A673 (cell line): ENCODE measurements around the gene NLN. TPM values are rescaled to one million over a fixed set of nuclear protein-coding genes. Genes with fewer than 3 reads are reported as not detected.
A peak's percentile ranks its signal among the peaks of the same experiment; 100 is the strongest.
"Not testable (repeated sequence)": the region's sequence is repeated elsewhere in the genome, so short reads cannot be mapped to it uniquely, and the experiment has no call there.

Experiments
- BruUV-seq: library from RNA; stranded (reverse); fragments of 400-500 nt; replicated peaks from 2 replicates; lab custom pipeline; 2021; lab: Mats Ljungman, UMichigan
- CTCF ChIA-PET: fragments of 300-600 bp; sonication (Branson Sonifier 250); formaldehyde crosslinking; loops from one replicate; lab custom pipeline; 2022; ENCODE audit warnings: antibody characterized with exemption; lab: Charles Lee
- POLR2A ChIA-PET: fragments of 300-600 bp; sonication (Branson Sonifier 250); formaldehyde crosslinking; loops from one replicate; lab custom pipeline; 2022; ENCODE audit warnings: antibody characterized with exemption; ENCODE audit not compliant: low non-redundant PET; lab: Charles Lee
- DNase-seq: peaks from one replicate; pipeline ENCODE4 v3.0.0-alpha.2; 2015; ENCODE audit warnings: low spot score
- H3K27ac ChIP-seq: fragments of 200-600 bp; sonication (generic); 2 replicates; pipeline ENCODE4 v1.5.1; 2016; ENCODE audit warnings: mixed run types, low read depth, mild to moderate bottlenecking, mixed read lengths, antibody characterized with exemption, low read length; ENCODE audit not compliant: poor library complexity, severe bottlenecking
- H3K27me3 ChIP-seq: fragments of 200-600 bp; sonication (generic); replicated peaks from 2 replicates; pipeline ENCODE4 v1.6.1; 2017; ENCODE audit warnings: mixed run types, low read depth, mild to moderate bottlenecking, mixed read lengths, antibody characterized with exemption, low read length; ENCODE audit not compliant: insufficient read depth, poor library complexity
- H3K36me3 ChIP-seq: fragments of 200-600 bp; sonication (generic); 2 replicates; pipeline ENCODE4 v1.6.1; 2016; ENCODE audit warnings: mixed run types, mild to moderate bottlenecking, mixed read lengths, antibody characterized with exemption, low read length; ENCODE audit not compliant: insufficient read depth, poor library complexity, severe bottlenecking
- H3K4me1 ChIP-seq: fragments of 200-600 bp; sonication (generic); 2 replicates; pipeline ENCODE4 v1.6.1; 2017; ENCODE audit warnings: mixed run types, mild to moderate bottlenecking, mixed read lengths, antibody characterized with exemption, low read length; ENCODE audit not compliant: insufficient read depth, poor library complexity, severe bottlenecking
- H3K4me3 ChIP-seq: fragments of 200-600 bp; sonication (generic); 2 replicates; pipeline ENCODE4 v1.5.1; 2016; ENCODE audit warnings: low read depth, mixed run types, mild to moderate bottlenecking, mixed read lengths, low read length; ENCODE audit not compliant: poor library complexity, severe bottlenecking
- H3K9me3 ChIP-seq: fragments of 200-600 bp; sonication (generic); 2 replicates; pipeline ENCODE4 v1.6.1; 2016; ENCODE audit warnings: mixed run types, low read depth, mild to moderate bottlenecking, mixed read lengths, antibody characterized with exemption, low read length; ENCODE audit not compliant: poor library complexity, severe bottlenecking
- CTCF ChIP-seq: fragments of 300-800, 200-600 bp; sonication (generic); conservative IDR thresholded peaks from 2 replicates; pipeline ENCODE4 v1.5.1; 2017; ENCODE audit warnings: low read depth, mild to moderate bottlenecking, antibody characterized with exemption, low read length, moderate library complexity, mixed read lengths
- EZH2 ChIP-seq: fragments of 200-600 bp; sonication (generic); IDR thresholded peaks from 2 replicates; pipeline ENCODE4 v1.6.1; 2017; ENCODE audit warnings: borderline replicate concordance, low read depth, mild to moderate bottlenecking, mixed read lengths, antibody characterized with exemption, low read length; ENCODE audit not compliant: poor library complexity, severe bottlenecking
- intact Hi-C: fragments of 100-400 bp; cut with micrococcal nuclease; formaldehyde crosslinking; loops from one replicate; pipeline ENCODE4 v1.10.0; 2022; ENCODE audit not compliant: unreplicated experiment
- total RNA-seq: library from RNA; stranded (reverse); gene quantifications from 2 replicates; pipeline ENCODE4 v1.2.3, GENCODE V29; 2021

NLN gene
- total RNA-seq, 1 experiment from 2014 or later: 99.9 TPM

GRCh38 chr5:65771266-65771665, 49.3 kb downstream of the NLN start:
- ChIA-PET POLR2A (no interaction called here), CTCF (no interaction called here)
- H3K4me1 ChIP-seq: peaks cover 8% of the 10 kb centered on the region
- TF ChIP-seq EZH2 (no peak), CTCF (no peak)
- intact Hi-C loops: no loop called here
- H3K27me3 ChIP-seq: no peaks in the 10 kb centered on the region
- no peaks in the 10 kb centered on the region for H3K9me3 ChIP-seq
- no peak for DNase-seq
- H3K4me3 ChIP-seq: no peak overlapping the region
- no TSS peak for BruUV-seq
- H3K27ac ChIP-seq: no peak overlapping the region
- H3K36me3 ChIP-seq: peaks cover 8% of the 10 kb centered on the region

GRCh38 chr5:65772963-65773362, 51.0 kb downstream of the NLN start:
- peaks cover 19% of the 10 kb centered on the region for H3K4me1 ChIP-seq
- H3K36me3 ChIP-seq, DNase-seq, BruUV-seq, H3K4me3 ChIP-seq, H3K9me3 ChIP-seq, H3K27ac ChIP-seq, intact Hi-C loops, CTCF ChIA-PET, H3K27me3 ChIP-seq: not testable (repeated sequence)
- POLR2A ChIA-PET: interaction anchor here (0.6 kb wide), 1 partner anchor 1317 kb away, joined by 3 read pairs; no protein-coding TSS in a partner anchor

- Histone ChIP-seq H3K9me3 (no peaks in the 10 kb centered on the region), H3K4me3 (no peak overlapping the region), H3K4me1 (peaks cover 19% of the 10 kb centered on the region), H3K36me3 (no peaks in the 10 kb centered on the region), H3K27me3 (no peaks in the 10 kb centered on the region), H3K27ac (no peak overlapping the region)
- no TSS peak for BruUV-seq
- intact Hi-C loops: no loop called here
- ChIA-PET CTCF (no interaction called here), POLR2A (no interaction called here)
- no peak for TF ChIP-seq CTCF
- no peak for TF ChIP-seq EZH2
- DNase-seq: peak; percentile 51
These were observed 52.3 kb downstream of the NLN start for GRCh38 chr5:65774346-65774745.

DNA sequence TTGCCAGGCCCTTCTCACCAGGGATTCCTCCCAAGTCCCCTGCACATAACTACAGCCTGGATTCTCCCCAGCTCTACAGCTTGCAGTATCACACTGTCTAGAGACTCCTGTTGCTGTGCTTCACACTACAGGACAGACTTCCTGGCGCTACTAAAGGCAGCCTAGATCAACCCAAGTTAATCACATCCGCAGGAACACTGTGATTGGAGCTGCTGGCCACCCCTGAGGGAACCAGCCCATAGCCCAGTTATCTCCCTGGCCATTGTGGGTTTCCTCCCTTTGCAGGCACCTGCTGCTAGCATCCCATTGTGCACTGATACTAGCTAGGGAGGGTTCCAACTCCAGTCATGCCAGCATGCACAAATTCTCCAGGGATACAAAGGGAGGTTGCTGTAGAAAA, 53.5 kb downstream of the NLN start:
- intact Hi-C loops: no loop called here
- BruUV-seq: no TSS peak
- DNase-seq: no peak
- H3K4me1 ChIP-seq: peaks cover 19% of the 10 kb centered on the region
- no peak overlapping the region for H3K27ac ChIP-seq
- H3K27me3 ChIP-seq: no peaks in the 10 kb centered on the region
- no peak overlapping the region for H3K4me3 ChIP-seq
- ChIA-PET POLR2A (no interaction called here), CTCF (no interaction called here)
- no peaks in the 10 kb centered on the region for H3K36me3 ChIP-seq
- no peaks in the 10 kb centered on the region for H3K9me3 ChIP-seq
- TF ChIP-seq EZH2 (no peak), CTCF (no peak)
